Stomach (tissue), 4 donors: Measurements from ENCODE around the gene ESR1.

Experiments used
- CTCF ChIP-seq, 7 experiments: fragments of 450-650 bp in 4 of 7; fragments of 200-600 bp in 3 of 7; sonication (generic) in 3 of 7; IDR thresholded peaks; one replicate each; pipeline ENCODE4 v1.5.1; 2016 to 2019; ENCODE audit warnings: antibody characterized with exemption in 7 of 7, control low read depth in 2 of 7, mild to moderate bottlenecking in 1 of 7
- POLR2A ChIP-seq, 4 donors: fragments of 450-650 bp; IDR thresholded peaks; one replicate each; pipeline ENCODE4 v1.6.1; 2016; ENCODE audit warnings: antibody characterized with exemption in 4 of 4, control low read depth in 2 of 4, mild to moderate bottlenecking in 1 of 4, moderate library complexity in 1 of 4

DNA sequence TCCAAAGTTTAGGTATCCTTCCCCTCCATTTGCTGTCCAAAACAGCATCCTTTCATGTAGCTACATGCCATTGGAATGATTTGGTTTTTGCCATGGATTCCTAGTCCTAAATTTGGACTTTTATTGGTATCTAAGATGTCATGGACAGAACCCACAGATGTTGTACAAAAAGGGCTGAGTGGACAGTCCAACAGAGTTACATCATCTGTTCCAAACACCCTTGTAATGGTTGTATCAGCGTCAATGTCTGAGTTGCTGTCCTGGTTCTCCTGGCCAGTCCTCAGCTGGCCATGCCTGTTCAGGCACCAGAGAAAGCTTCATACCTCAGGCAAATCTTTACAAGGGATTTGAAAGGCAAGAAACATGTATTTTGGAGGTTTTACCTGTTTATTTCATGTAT, 191.3 kb downstream of the ESR1 start:
- TF ChIP-seq CTCF (IDR thresholded peaks at IDR 0.05) (no peak), POLR2A (IDR thresholded peaks at IDR 0.05) (no peak)
